Osteocyte (in vitro differentiated cells): Measurements from ENCODE around the gene CMIP. TPM values are rescaled to one million over a fixed set of nuclear protein-coding genes. Genes with fewer than 3 reads are reported as not detected.
A peak's percentile ranks its signal among the peaks of the same experiment; 100 is the strongest.

ENCODE experiments used
- DNase-seq: peaks from one replicate; pipeline ENCODE4 v3.0.0; 2021; ENCODE audit warnings: mixed read lengths; ENCODE audit not compliant: unreplicated experiment; ENCODE audit errors: extremely low spot score
- H3K27ac Mint-ChIP-seq: one replicate; pipeline ENCODE4 v1.8.0; 2021; ENCODE audit warnings: mild to moderate bottlenecking, mixed read lengths; ENCODE audit not compliant: unreplicated experiment
- H3K27me3 Mint-ChIP-seq: one replicate; pipeline ENCODE4 v1.8.0; 2021; ENCODE audit warnings: mixed read lengths; ENCODE audit not compliant: unreplicated experiment
- H3K36me3 Mint-ChIP-seq: one replicate; pipeline ENCODE4 v1.8.0; 2021; ENCODE audit warnings: mixed read lengths; ENCODE audit not compliant: unreplicated experiment
- H3K4me1 Mint-ChIP-seq: one replicate; pipeline ENCODE4 v1.8.0; 2021; ENCODE audit warnings: mixed read lengths; ENCODE audit not compliant: unreplicated experiment
- H3K4me3 Mint-ChIP-seq: one replicate; pipeline ENCODE4 v1.8.0; 2021; ENCODE audit warnings: mild to moderate bottlenecking, moderate library complexity, mixed read lengths; ENCODE audit not compliant: unreplicated experiment
- H3K9me3 Mint-ChIP-seq: one replicate; pipeline ENCODE4 v1.8.0; 2021; ENCODE audit warnings: mixed read lengths; ENCODE audit not compliant: unreplicated experiment
- CTCF ChIP-seq: fragments of 200-600 bp; sonication (generic); IDR thresholded peaks from 2 replicates; pipeline ENCODE4 v1.5.0; 2021; ENCODE audit warnings: antibody characterized with exemption, mild to moderate bottlenecking, moderate library complexity
- total RNA-seq: library from RNA; stranded (reverse); gene quantifications from 2 replicates; pipeline ENCODE4 v1.2.1, GENCODE V29; 2021

The CMIP gene
- total RNA-seq, 1 donor from 2014 or later: 38.0 TPM

GRCh38 chr16:81566086-81567007, 121.7 kb downstream of the CMIP start:
- H3K27me3 Mint-ChIP-seq: no peaks in the 10 kb centered on the region
- H3K4me3 Mint-ChIP-seq: no peak overlapping the region
- DNase-seq: no peak
- no peaks in the 10 kb centered on the region for H3K9me3 Mint-ChIP-seq
- H3K4me1 Mint-ChIP-seq: peaks cover 64% of the 10 kb centered on the region
- no peak for TF ChIP-seq CTCF
- H3K36me3 Mint-ChIP-seq: no peaks in the 10 kb centered on the region
- peak overlapping the region; percentile 24 for H3K27ac Mint-ChIP-seq

GRCh38 chr16:81567087-81567486, 122.5 kb downstream of the CMIP start:
- no peak overlapping the region for H3K27ac Mint-ChIP-seq
- no peak for DNase-seq
- TF ChIP-seq CTCF: no peak
- peaks cover 60% of the 10 kb centered on the region for H3K4me1 Mint-ChIP-seq
- no peak overlapping the region for H3K4me3 Mint-ChIP-seq
- H3K9me3 Mint-ChIP-seq: no peaks in the 10 kb centered on the region
- no peaks in the 10 kb centered on the region for H3K36me3 Mint-ChIP-seq
- no peaks in the 10 kb centered on the region for H3K27me3 Mint-ChIP-seq

GRCh38 chr16:81567987-81568748, 123.6 kb downstream of the CMIP start:
- H3K9me3 Mint-ChIP-seq: no peaks in the 10 kb centered on the region
- peak overlapping the region; percentile 23 for H3K4me3 Mint-ChIP-seq
- no peaks in the 10 kb centered on the region for H3K27me3 Mint-ChIP-seq
- no peaks in the 10 kb centered on the region for H3K36me3 Mint-ChIP-seq
- peak overlapping the region; percentile 84 for H3K27ac Mint-ChIP-seq
- H3K4me1 Mint-ChIP-seq: peaks cover 56% of the 10 kb centered on the region
- TF ChIP-seq CTCF: no peak
- peak; percentile 88 for DNase-seq

DNA sequence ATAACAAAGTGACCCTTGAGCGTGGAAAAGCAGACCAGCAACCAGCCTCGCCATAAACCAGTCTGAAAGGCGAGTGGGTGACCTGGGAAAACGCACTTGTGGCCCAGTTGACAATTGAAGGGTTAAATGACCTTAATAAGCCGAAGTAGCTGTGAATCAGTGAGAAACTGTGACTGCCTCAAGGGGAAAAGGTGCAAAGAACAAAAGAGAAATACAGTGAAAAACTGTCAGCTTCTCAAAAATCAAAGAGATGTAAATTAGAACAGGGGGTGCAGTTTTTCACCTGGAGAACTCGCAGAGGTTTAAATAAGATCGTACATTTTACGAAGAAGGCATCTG, 124.1 kb downstream of the CMIP start:
- no peaks in the 10 kb centered on the region for H3K36me3 Mint-ChIP-seq
- H3K27me3 Mint-ChIP-seq: no peaks in the 10 kb centered on the region
- peak overlapping the region; percentile 23 for H3K4me3 Mint-ChIP-seq
- H3K4me1 Mint-ChIP-seq: peaks cover 51% of the 10 kb centered on the region
- no peak for TF ChIP-seq CTCF
- H3K9me3 Mint-ChIP-seq: no peaks in the 10 kb centered on the region
- no peak for DNase-seq
- H3K27ac Mint-ChIP-seq: peak overlapping the region; percentile 84
